Activated naive CD4-positive, alpha-beta T cell treated with anti-CD3 and anti-CD28 coated beads, Interleukin-2, amount 50 U/mL, for 72 hours (primary cell): ENCODE measurements around the gene SEC23B. TPM values are rescaled to one million over a fixed set of nuclear protein-coding genes. Genes with fewer than 3 reads are reported as not detected.

Source experiments
- ATAC-seq, 2 donors: fragments of 150-1000 bp; cut with Tn5 transposase; 2 replicates each; pipeline ENCODE4 v1.10.0; 2021; ENCODE audit warnings: mild to moderate bottlenecking in 2 of 2, moderate library complexity in 2 of 2
- DNase-seq, 2 donors: peaks; one replicate each; pipeline ENCODE4 v3.0.0; 2021 to 2022; ENCODE audit warnings: low spot score in 2 of 2
- H3K27ac Mint-ChIP-seq, 2 donors: one replicate each; pipeline ENCODE4 v1.8.0; 2022; ENCODE audit warnings: mild to moderate bottlenecking in 2 of 2, mixed read lengths in 2 of 2
- H3K36me3 Mint-ChIP-seq, 2 donors: one replicate each; pipeline ENCODE4 v1.8.0; 2022; ENCODE audit warnings: mixed read lengths in 2 of 2
- H3K9me3 Mint-ChIP-seq, 2 donors: one replicate each; pipeline ENCODE4 v1.8.0; 2022; ENCODE audit warnings: mixed read lengths in 2 of 2
- total RNA-seq, 2 donors: library from RNA; stranded (reverse); gene quantifications; one replicate each; pipeline ENCODE4 v1.2.3, GENCODE V29; 2022

SEC23B gene
- total RNA-seq, 2 donors from 2014 or later = 92.2 to 97.0 TPM

GRCh38 chr20:18548465-18548864, 40.7 kb downstream of the SEC23B start:
- ATAC-seq = no peak
- H3K27ac Mint-ChIP-seq = peak overlapping the region; percentile 8 to 25
- no peak for DNase-seq
- H3K9me3 Mint-ChIP-seq = no peaks in the 10 kb centered on the region
- H3K36me3 Mint-ChIP-seq = peaks cover 12 to 14% of the 10 kb centered on the region in 2 donors

GRCh38 chr20:18553746-18554145, 46.0 kb downstream of the SEC23B start:
- no peak overlapping the region for H3K27ac Mint-ChIP-seq
- ATAC-seq (no peak), DNase-seq (no peak)
- H3K36me3 Mint-ChIP-seq = peaks cover 0 to 7% of the 10 kb centered on the region in 2 donors
- H3K9me3 Mint-ChIP-seq = no peaks in the 10 kb centered on the region

- H3K36me3 Mint-ChIP-seq = peaks cover 28 to 30% of the 10 kb centered on the region in 2 donors
- peak within 1 kb of the TSS; percentile 98 for H3K27ac Mint-ChIP-seq
- peak; percentile 99 to 100 for ATAC-seq
- peaks cover 4 to 6% of the 10 kb centered on the region in 2 donors for H3K9me3 Mint-ChIP-seq
- peak; percentile 94 for DNase-seq
Measured at GRCh38 chr20:18566892-18567738, 59.4 kb downstream of the SEC23B start, which contains the start of gene SMIM26. Gene SMIM26, plus strand, starts transcription at chr20:18567432. Its CDS starts 47 bp downstream, at chr20:18567479.

GRCh38 chr20:18567739-18568091, 60.0 kb downstream of the SEC23B start:
- ATAC-seq (peak in 1 of 2 donors; percentile 21), DNase-seq (no peak)
- peaks cover 4 to 6% of the 10 kb centered on the region in 2 donors for H3K9me3 Mint-ChIP-seq
- H3K27ac Mint-ChIP-seq = peak overlapping the region; percentile 98
- H3K36me3 Mint-ChIP-seq = peaks cover 27 to 29% of the 10 kb centered on the region in 2 donors

GRCh38 chr20:18571009-18571408, 63.3 kb downstream of the SEC23B start:
- Mint-ChIP-seq H3K27ac (no peak overlapping the region), H3K9me3 (peaks cover 4 to 6% of the 10 kb centered on the region in 2 donors), H3K36me3 (peaks cover 24 to 25% of the 10 kb centered on the region in 2 donors)
- DNase-seq (no peak), ATAC-seq (no peak)

GRCh38 chr20:18571578-18571977, 63.8 kb downstream of the SEC23B start:
- peaks cover 4 to 6% of the 10 kb centered on the region in 2 donors for H3K9me3 Mint-ChIP-seq
- H3K36me3 Mint-ChIP-seq = peaks cover 21 to 24% of the 10 kb centered on the region in 2 donors
- ATAC-seq (no peak), DNase-seq (no peak)
- H3K27ac Mint-ChIP-seq = peak overlapping the region in 1 of 2 donors; percentile 38

- no peak for ATAC-seq
- Mint-ChIP-seq H3K27ac (no peak overlapping the region), H3K9me3 (no peaks in the 10 kb centered on the region), H3K36me3 (no peaks in the 10 kb centered on the region)
- DNase-seq = no peak
Measured at GRCh38 chr20:18577942-18578341, 70.2 kb downstream of the SEC23B start.

- DNase-seq (no peak), ATAC-seq (no peak)
- H3K36me3 Mint-ChIP-seq = no peaks in the 10 kb centered on the region
- H3K27ac Mint-ChIP-seq = no peak overlapping the region
- H3K9me3 Mint-ChIP-seq = no peaks in the 10 kb centered on the region
Measured at GRCh38 chr20:18578581-18578980, 70.8 kb downstream of the SEC23B start.

GRCh38 chr20:18580012-18580411, 72.3 kb downstream of the SEC23B start:
- DNase-seq (no peak), ATAC-seq (no peak)
- H3K27ac Mint-ChIP-seq = no peak overlapping the region
- no peaks in the 10 kb centered on the region for H3K36me3 Mint-ChIP-seq
- H3K9me3 Mint-ChIP-seq = no peaks in the 10 kb centered on the region

- H3K36me3 Mint-ChIP-seq = peaks cover 0 to 4% of the 10 kb centered on the region in 2 donors
- ATAC-seq (no peak), DNase-seq (no peak)
- no peaks in the 10 kb centered on the region for H3K9me3 Mint-ChIP-seq
- no peak overlapping the region for H3K27ac Mint-ChIP-seq
Measured at GRCh38 chr20:18585134-18585533, 77.4 kb downstream of the SEC23B start.

GRCh38 chr20:18587665-18588573, 80.2 kb downstream of the SEC23B start, which contains the start of gene DTD1:
Gene DTD1, plus strand, starts transcription at chr20:18588054. Its CDS starts 19 bp downstream, at chr20:18588073.
- ATAC-seq (peak; percentile 93), DNase-seq (peak; percentile 91 to 96)
- H3K9me3 Mint-ChIP-seq = no peaks in the 10 kb centered on the region
- peaks cover 0 to 4% of the 10 kb centered on the region in 2 donors for H3K36me3 Mint-ChIP-seq
- H3K27ac Mint-ChIP-seq = peak within 1 kb of the TSS; percentile 85 to 87

GRCh38 chr20:18588574-18588933, 80.8 kb downstream of the SEC23B start:
- peak in 1 of 2 donors; percentile 5 for ATAC-seq
- Mint-ChIP-seq H3K36me3 (peaks cover 0 to 4% of the 10 kb centered on the region in 2 donors), H3K9me3 (no peaks in the 10 kb centered on the region), H3K27ac (peak overlapping the region; percentile 85)
- DNase-seq = peak in 1 of 2 donors; percentile 16

- Mint-ChIP-seq H3K27ac (no peak overlapping the region), H3K36me3 (peaks cover 0 to 4% of the 10 kb centered on the region in 2 donors), H3K9me3 (no peaks in the 10 kb centered on the region)
- no peak for DNase-seq
- no peak for ATAC-seq
Measured at GRCh38 chr20:18589941-18590674, 82.4 kb downstream of the SEC23B start.

GRCh38 chr20:18596270-18596669, 88.5 kb downstream of the SEC23B start:
- H3K27ac Mint-ChIP-seq = no peak overlapping the region
- peaks cover 9 to 16% of the 10 kb centered on the region in 2 donors for H3K36me3 Mint-ChIP-seq
- H3K9me3 Mint-ChIP-seq = no peaks in the 10 kb centered on the region
- no peak for ATAC-seq
- DNase-seq = no peak

- Mint-ChIP-seq H3K27ac (no peak overlapping the region), H3K36me3 (no peaks in the 10 kb centered on the region), H3K9me3 (no peaks in the 10 kb centered on the region)
- DNase-seq (no peak), ATAC-seq (no peak)
Measured at GRCh38 chr20:18609741-18610140, 102.0 kb downstream of the SEC23B start.
